ENCODE results near the gene FAM3C. TPM values are rescaled to one million over a fixed set of nuclear protein-coding genes. Genes with fewer than 3 reads are reported as not detected.
A peak's percentile ranks its signal among the peaks of the same experiment; 100 is the strongest.
"Not testable (repeated sequence)": the region's sequence is repeated elsewhere in the genome, so short reads cannot be mapped to it uniquely, and the experiment has no call there.

Gene FAM3C
- 10 to 100 TPM; 54.8 to 85.0 (median 76.6) TPM for total RNA-seq (2021; fragmentation: NEBNext Ultra II Directional; extraction: Animal tissue kit (Norgen Biotek cat#: 25700))
- long read RNA-seq, transcript FAM3C-201 (10 exons, 2,508 nt), result major isoform, 55 of 79 reads
- long read RNA-seq, partial matches to known transcripts, result 5 of 79 reads
- long read RNA-seq, other reads (novel, unspliced or antisense), result 16 of 79 reads

- peak; percentile 87 for DNase-seq
- Mint-ChIP-seq H3K9me3 (no peaks in the 10 kb centered on the region), H3K4me1 (ENCODE audit: low read depth) (peaks cover 21% of the 10 kb centered on the region), H3K27me3 (ENCODE audit: insufficient read depth) (no peaks in the 10 kb centered on the region), H3K27ac (peak within 1 kb of the TSS; percentile 91), H3K4me3 (peak within 1 kb of the TSS; percentile 95), H3K36me3 (ENCODE audit: low read depth) (peaks cover 16% of the 10 kb centered on the region)
- peak; percentile 99 for TF ChIP-seq CTCF (IDR thresholded peaks at IDR 0.05)
These were observed at the start of gene FAM3C for GRCh38 chr7:121395961-121396757. Gene FAM3C, minus strand, starts transcription at chr7:121396308. Its CDS starts 13,339 bp downstream, at chr7:121382969.

- Mint-ChIP-seq H3K36me3 (ENCODE audit: low read depth) (peaks cover 4% of the 10 kb centered on the region; the same call in 1 of the 2 replicates), H3K27ac (no peak overlapping the region), H3K9me3 (peaks cover 10% of the 10 kb centered on the region; the same call in 1 of the 2 replicates), H3K27me3 (ENCODE audit: insufficient read depth) (no peaks in the 10 kb centered on the region), H3K4me1 (ENCODE audit: low read depth) (peaks cover 40% of the 10 kb centered on the region), H3K4me3 (no peak overlapping the region)
- no peak for TF ChIP-seq CTCF (IDR thresholded peaks at IDR 0.05)
- no peak for DNase-seq
These were observed 46.7 kb upstream of the FAM3C start for GRCh38 chr7:121442845-121443244.

GRCh38 chr7:121440857-121441503, 44.9 kb upstream of the FAM3C start:
- Mint-ChIP-seq H3K4me1 (ENCODE audit: low read depth) (peaks cover 24% of the 10 kb centered on the region), H3K9me3 (peaks cover 10% of the 10 kb centered on the region; the same call in 1 of the 2 replicates), H3K4me3 (peak overlapping the region; percentile 51; the same call in 1 of the 2 replicates), H3K36me3 (ENCODE audit: low read depth) (peaks cover 4% of the 10 kb centered on the region; the same call in 1 of the 2 replicates), H3K27me3 (ENCODE audit: insufficient read depth) (no peaks in the 10 kb centered on the region), H3K27ac (peak overlapping the region; percentile 2; the same call in 1 of the 2 replicates)
- TF ChIP-seq CTCF (IDR thresholded peaks at IDR 0.05), result no peak
- no peak for DNase-seq

GRCh38 chr7:121438043-121438955, 42.2 kb upstream of the FAM3C start:
- H3K27ac Mint-ChIP-seq, result peak overlapping the region; percentile 56
- DNase-seq, result peak; percentile 37
- H3K27me3 Mint-ChIP-seq (ENCODE audit: insufficient read depth); H3K36me3 Mint-ChIP-seq (ENCODE audit: low read depth); H3K9me3 Mint-ChIP-seq: not testable (repeated sequence)
- peaks cover 23% of the 10 kb centered on the region for H3K4me1 Mint-ChIP-seq (ENCODE audit: low read depth)
- H3K4me3 Mint-ChIP-seq, result peak overlapping the region; percentile 81
- TF ChIP-seq CTCF (IDR thresholded peaks at IDR 0.05), result peak; percentile 35

- H3K27ac Mint-ChIP-seq, result no peak overlapping the region
- peaks cover 4% of the 10 kb centered on the region; the same call in 1 of the 2 replicates for H3K36me3 Mint-ChIP-seq (ENCODE audit: low read depth)
- no peaks in the 10 kb centered on the region; the same call in 1 of the 2 replicates for H3K27me3 Mint-ChIP-seq (ENCODE audit: insufficient read depth)
- no peak for TF ChIP-seq CTCF (IDR thresholded peaks at IDR 0.05)
- no peak for DNase-seq
- H3K4me3 Mint-ChIP-seq, result peak overlapping the region; percentile 81; the same call in 1 of the 2 replicates
- peaks cover 23% of the 10 kb centered on the region for H3K4me1 Mint-ChIP-seq (ENCODE audit: low read depth)
- H3K9me3 Mint-ChIP-seq, result peaks cover 10% of the 10 kb centered on the region; the same call in 1 of the 2 replicates
These were observed 41.4 kb upstream of the FAM3C start for GRCh38 chr7:121437470-121437869.

Measured in HFFc6 (cell line).